IMR-90 (cell line): ENCODE data around the gene RBFA. TPM values are rescaled to one million over a fixed set of nuclear protein-coding genes. Genes with fewer than 3 reads are reported as not detected.

Experiments
- ATAC-seq: fragments of 200-7000 bp; cut with Tn5 transposase; 2 replicates; pipeline ENCODE4 v1.9.1; 2020; ENCODE audit warnings: low read depth, mild to moderate bottlenecking, moderate library complexity
- BruUV-seq: library from RNA; stranded (reverse); fragments of 400-500 nt; replicated peaks from 2 replicates; lab custom pipeline; 2021; lab: Mats Ljungman, UMichigan
- CTCF ChIA-PET: fragments of 300-600 bp; formaldehyde crosslinking; extraction: SDS; loops from one replicate; lab custom pipeline; 2021; ENCODE audit warnings: antibody characterized with exemption; lab: Yijun Ruan, JAX
- POLR2A ChIA-PET: fragments of 300-600 bp; sonication (Branson Sonifier 250); formaldehyde crosslinking; loops from one replicate; lab custom pipeline; 2022; ENCODE audit warnings: antibody characterized with exemption; ENCODE audit not compliant: unreplicated experiment; lab: Charles Lee
- DNase-seq: peaks from one replicate; pipeline ENCODE4 v3.0.0; 2013
- H2AFZ ChIP-seq: replicated peaks from 2 replicates; pipeline ENCODE3; 2013; ENCODE audit warnings: low read length, mild to moderate bottlenecking; ENCODE audit not compliant: poor library complexity
- H2AK5ac ChIP-seq: 2 replicates; pipeline ENCODE4 v1.6.1; 2013; ENCODE audit warnings: low read depth, low read length, inconsistent platforms
- H2AK9ac ChIP-seq: replicated peaks from 2 replicates; pipeline ENCODE3; 2013; ENCODE audit warnings: mild to moderate bottlenecking, low read depth, low read length, moderate library complexity; ENCODE audit not compliant: poor library complexity
- H2BK120ac ChIP-seq: 2 replicates; pipeline ENCODE4 v1.6.1; 2013; ENCODE audit warnings: low read depth, low read length, inconsistent platforms
- H2BK15ac ChIP-seq: 3 replicates; pipeline ENCODE4 v1.6.1; 2013; ENCODE audit warnings: low read depth, low read length, inconsistent platforms
- H2BK20ac ChIP-seq: 2 replicates; pipeline ENCODE4 v1.6.1; 2013; ENCODE audit warnings: low read depth, mild to moderate bottlenecking, inconsistent platforms, low read length, moderate library complexity
- H2BK5ac ChIP-seq: 2 replicates; pipeline ENCODE4 v1.6.1; 2013; ENCODE audit warnings: mild to moderate bottlenecking, low read depth, low read length, inconsistent platforms; ENCODE audit not compliant: poor library complexity, severe bottlenecking
- H3K14ac ChIP-seq: replicated peaks from 2 replicates; pipeline ENCODE4 v1.6.1; 2013; ENCODE audit warnings: low read depth, low read length, inconsistent platforms
- H3K18ac ChIP-seq: 2 replicates; pipeline ENCODE4 v1.6.1; 2013; ENCODE audit warnings: low read depth, low read length, control low read depth
- H3K23ac ChIP-seq: 2 replicates; pipeline ENCODE4 v1.6.1; 2013; ENCODE audit warnings: low read depth, low read length, inconsistent platforms
- H3K27ac ChIP-seq: 2 replicates; pipeline ENCODE4 v1.5.1; 2013; ENCODE audit warnings: mild to moderate bottlenecking, control low read depth, low read length; ENCODE audit not compliant: insufficient read depth
- H3K27me3 ChIP-seq: 2 replicates; pipeline ENCODE4 v1.6.1; 2013; ENCODE audit warnings: low read length; ENCODE audit not compliant: control insufficient read depth, insufficient read depth
- H3K36me3 ChIP-seq: 2 replicates; pipeline ENCODE4 v1.6.1; 2013; ENCODE audit warnings: low read length, mixed read lengths; ENCODE audit not compliant: control insufficient read depth, insufficient read depth
- H3K4ac ChIP-seq: 2 replicates; pipeline ENCODE4 v1.6.1; 2013; ENCODE audit warnings: low read depth, low read length, inconsistent platforms
- H3K4me1 ChIP-seq: 2 replicates; pipeline ENCODE4 v1.6.1; 2013; ENCODE audit warnings: low read length, mixed read lengths; ENCODE audit not compliant: control insufficient read depth, insufficient read depth
- H3K4me2 ChIP-seq: 2 replicates; pipeline ENCODE4 v1.6.1; 2013; ENCODE audit warnings: low read depth, mild to moderate bottlenecking, control low read depth, low read length, moderate library complexity
- H3K4me3 ChIP-seq: 2 replicates; pipeline ENCODE4 v1.5.1; 2013; ENCODE audit warnings: low read depth, mild to moderate bottlenecking, control low read depth, low read length, moderate library complexity; ENCODE audit not compliant: insufficient read depth
- H3K56ac ChIP-seq: 2 replicates; pipeline ENCODE4 v1.6.1; 2013; ENCODE audit warnings: low read length, inconsistent platforms; ENCODE audit not compliant: insufficient read depth; ENCODE audit errors: extremely low read depth
- H3K79me1 ChIP-seq, 2 experiments: 2 replicates each; pipeline ENCODE4 v1.6.1; 2013; ENCODE audit warnings: low read length in 2 of 2, inconsistent platforms in 1 of 2, low read depth in 1 of 2
- H3K9ac ChIP-seq: 2 replicates; pipeline ENCODE4 v1.6.1; 2013; ENCODE audit warnings: low read depth, low read length, control low read depth
- H3K9me1 ChIP-seq: 2 replicates; pipeline ENCODE4 v1.6.1; 2013; ENCODE audit warnings: low read length, inconsistent platforms; ENCODE audit not compliant: insufficient read depth
- H3K9me3 ChIP-seq: 2 replicates; pipeline ENCODE4 v1.6.1; 2013; ENCODE audit warnings: low read length; ENCODE audit not compliant: control insufficient read depth, insufficient read depth
- H4K20me1 ChIP-seq: 2 replicates; pipeline ENCODE4 v1.6.1; 2013; ENCODE audit warnings: low read length, inconsistent platforms; ENCODE audit not compliant: insufficient read depth
- H4K5ac ChIP-seq: 2 replicates; pipeline ENCODE4 v1.6.1; 2013; ENCODE audit warnings: mild to moderate bottlenecking, low read depth, low read length, control low read depth
- H4K8ac ChIP-seq, 2 experiments: 2 replicates each; pipeline ENCODE4 v1.6.1; 2013; ENCODE audit warnings: low read depth in 2 of 2, low read length in 2 of 2, control low read depth in 1 of 2, inconsistent platforms in 1 of 2
- H4K91ac ChIP-seq: 2 replicates; pipeline ENCODE4 v1.6.1; 2013; ENCODE audit warnings: low read depth, low read length, inconsistent platforms; ENCODE audit not compliant: insufficient read depth
- BHLHE40 ChIP-seq: fragments of 150-350 bp; IDR thresholded peaks from 2 replicates; pipeline ENCODE4 v1.6.1; 2016; ENCODE audit warnings: mild to moderate bottlenecking, low read depth, low read length
- FOS ChIP-seq: fragments of 150-350 bp; IDR thresholded peaks from 2 replicates; pipeline ENCODE4 v1.6.1; 2016; ENCODE audit warnings: low read depth, low read length
- RAD21 ChIP-seq: IDR thresholded peaks from 2 replicates; pipeline ENCODE4 v1.6.1; 2012; ENCODE audit warnings: low read length, improper control_type of control experiment
- WGBS, 2 experiments: methylation state at CpG; one replicate each; pipeline versions ENCODE4 v1.1.5 to v1.1.7; 2013; ENCODE audit warnings: missing lambda C conversion rate in 2 of 2; ENCODE audit not compliant: insufficient read length in 1 of 2; ENCODE audit errors: extremely low coverage in 2 of 2; 5-methylcytosine and 5-hydroxymethylcytosine counted together
- dilution Hi-C: fragments of 300-500 bp; cut with HindIII; formaldehyde crosslinking; loops from one replicate; pipeline ENCODE4 v1.14.3; 2018; ENCODE audit warnings: low sequenced_read_pairs; ENCODE audit not compliant: unreplicated experiment
- in situ Hi-C: fragments of 300-500 bp; cut with MboI; formaldehyde crosslinking; loops from 3 replicates; pipeline ENCODE4 v1.14.3; 2019; ENCODE audit warnings: low sequenced_read_pairs, inconsistent platforms, mixed read lengths
- intact Hi-C: fragments of 100-400 bp; cut with micrococcal nuclease; formaldehyde crosslinking; loops from 2 replicates; pipeline ENCODE4 v1.10.0; 2022
- polyA plus RNA-seq, 3 experiments: library from polyadenylated mRNA; depleted of rRNA; stranded (reverse); fragments of >200 nt; gene quantifications; 2 replicates each; pipeline ENCODE4 v1.2.3, GENCODE V29; 2012; ENCODE audit warnings: low replicate concordance in 1 of 3
- total RNA-seq: library from RNA; depleted of rRNA; stranded (reverse); fragments of >200 nt; gene quantifications from 2 replicates; pipeline ENCODE4 v1.2.3, GENCODE V29; 2012

RBFA gene
- total and polyA plus RNA-seq, 2 of the 4 experiments (the other 2 are of a cell fraction), result 21.0 to 38.0 TPM

DNA sequence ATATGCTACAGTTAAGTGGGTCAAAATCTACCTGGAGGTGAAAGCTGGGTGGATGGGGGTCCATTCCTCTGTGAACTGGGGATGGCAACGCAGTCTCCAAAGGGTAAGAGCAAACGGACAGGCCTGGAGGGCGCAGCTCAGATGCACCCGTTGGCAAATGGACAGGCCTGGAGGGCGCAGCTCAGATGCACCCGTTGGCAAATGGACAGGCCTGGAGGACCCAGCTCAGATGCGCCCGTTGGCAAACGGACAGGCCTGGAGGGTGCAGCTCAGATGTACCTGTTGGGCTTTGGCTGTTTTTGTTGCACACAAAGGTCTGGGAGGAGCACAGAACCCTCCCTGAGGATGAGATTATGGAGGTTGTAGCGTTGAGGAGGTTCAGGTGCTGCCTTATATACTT, 33.7 kb downstream of the RBFA start:
- Histone ChIP-seq H3K27me3 (no peaks in the 10 kb centered on the region), H2BK5ac (no peak overlapping the region), H4K5ac (no peak overlapping the region), H2AK9ac (no peak overlapping the region), H4K20me1 (no peaks in the 10 kb centered on the region), H3K4ac (no peak overlapping the region), H3K36me3 (no peaks in the 10 kb centered on the region), H3K56ac (no peak overlapping the region), H3K9me3 (no peaks in the 10 kb centered on the region), H3K4me3 (no peak overlapping the region), H2BK20ac (no peak overlapping the region), H3K23ac (no peak overlapping the region), H2BK120ac (no peak overlapping the region), H3K9me1 (no peaks in the 10 kb centered on the region), H3K9ac (no peak overlapping the region), H3K4me2 (no peak overlapping the region), H4K8ac (no peak overlapping the region), H4K91ac (no peak overlapping the region), H3K18ac (no peak overlapping the region), H3K27ac (no peak overlapping the region), H2AK5ac (no peak overlapping the region), H2AFZ (no peak overlapping the region), H3K4me1 (no peaks in the 10 kb centered on the region), H2BK15ac (no peak overlapping the region), H3K79me1 (no peaks in the 10 kb centered on the region), H3K14ac (no peak overlapping the region)
- no peak for DNase-seq
- intact Hi-C loops, result no loop called here
- ATAC-seq, result no peak
- in situ Hi-C loops, result no loop called here
- POLR2A ChIA-PET, result no interaction called here
- CTCF ChIA-PET, result no interaction called here
- no TSS peak for BruUV-seq
- 84% methylated on average over 6 of the region's 10 CpGs; no CpG with 5 or more reads in 1 of the 2 experiments for WGBS, 2 experiments
- TF ChIP-seq RAD21 (no peak), FOS (no peak), BHLHE40 (no peak)
- dilution Hi-C loops, result no loop called here
